HG02759 (cell line): ENCODE measurements around the gene ADGRV1.
"Not testable (repeated sequence)": the region's sequence is repeated elsewhere in the genome, so short reads cannot be mapped to it uniquely, and the experiment has no call there.

Experiments used
- ATAC-seq: cut with Tn5 transposase; IDR thresholded peaks from one replicate; pipeline ENCODE4 v1.9.1; 2021; ENCODE audit warnings: mild to moderate bottlenecking, moderate library complexity; ENCODE audit not compliant: unreplicated experiment

The ADGRV1 gene

GRCh38 chr5:90586469-90586868 lies 27.9 kb downstream of the ADGRV1 start:
- no peak for ATAC-seq

GRCh38 chr5:90590170-90590569 lies 31.6 kb downstream of the ADGRV1 start:
- no peak for ATAC-seq

GRCh38 chr5:90593083-90593482 lies 34.5 kb downstream of the ADGRV1 start:
- ATAC-seq, result not testable (repeated sequence)

GRCh38 chr5:90595766-90596165 lies 37.2 kb downstream of the ADGRV1 start:
- not testable (repeated sequence) for ATAC-seq

GRCh38 chr5:90598293-90598692 lies 39.7 kb downstream of the ADGRV1 start:
- no peak for ATAC-seq

- not testable (repeated sequence) for ATAC-seq
Measured at GRCh38 chr5:90600307-90600706, 41.7 kb downstream of the ADGRV1 start.

GRCh38 chr5:90601468-90601867 lies 42.9 kb downstream of the ADGRV1 start:
- no peak for ATAC-seq

GRCh38 chr5:90602681-90603080 lies 44.1 kb downstream of the ADGRV1 start:
- peak; percentile 45 for ATAC-seq

GRCh38 chr5:90606539-90606938 lies 47.9 kb downstream of the ADGRV1 start:
- ATAC-seq, result no peak

GRCh38 chr5:90612919-90613318 lies 54.3 kb downstream of the ADGRV1 start:
- ATAC-seq, result peak; percentile 98

- ATAC-seq, result peak; percentile 15
Measured at GRCh38 chr5:90613459-90613858, 54.9 kb downstream of the ADGRV1 start.

- ATAC-seq, result no peak
Measured at GRCh38 chr5:90613918-90614504, 55.4 kb downstream of the ADGRV1 start.

GRCh38 chr5:90615355-90615754 lies 56.8 kb downstream of the ADGRV1 start:
- ATAC-seq, result no peak

GRCh38 chr5:90618071-90618470 lies 59.5 kb downstream of the ADGRV1 start:
- ATAC-seq, result no peak

GRCh38 chr5:90619762-90620161 lies 61.2 kb downstream of the ADGRV1 start:
- ATAC-seq, result not testable (repeated sequence)

- no peak for ATAC-seq
Measured at GRCh38 chr5:90621848-90622247, 63.3 kb downstream of the ADGRV1 start.

GRCh38 chr5:90626493-90626892 lies 67.9 kb downstream of the ADGRV1 start:
- ATAC-seq, result no peak

- no peak for ATAC-seq
Measured at GRCh38 chr5:90628492-90628891, 69.9 kb downstream of the ADGRV1 start.

- ATAC-seq, result no peak
Measured at GRCh38 chr5:90632791-90633190, 74.2 kb downstream of the ADGRV1 start.

GRCh38 chr5:90636948-90637347 lies 78.4 kb downstream of the ADGRV1 start:
- ATAC-seq, result no peak

- ATAC-seq, result no peak
Measured at GRCh38 chr5:90637731-90638130, 79.1 kb downstream of the ADGRV1 start.

GRCh38 chr5:90638878-90639277 lies 80.3 kb downstream of the ADGRV1 start:
- no peak for ATAC-seq

- no peak for ATAC-seq
Measured at GRCh38 chr5:90640484-90641059, 82.0 kb downstream of the ADGRV1 start.
